Spleen (tissue), 7 donors: ENCODE data around the gene CERS1.

ENCODE experiments used
- POLR2A ChIP-seq, 3 donors: fragments of 450-650 bp; IDR thresholded peaks; one replicate each; pipeline ENCODE4 v1.5.1; 2017; ENCODE audit warnings: antibody characterized with exemption in 3 of 3, mild to moderate bottlenecking in 1 of 3
- POLR2AphosphoS5 ChIP-seq, 3 donors: sonication (generic); formaldehyde crosslinking; IDR thresholded peaks; one replicate each; pipeline ENCODE4 v1.5.1; 2017; ENCODE audit warnings: antibody characterized with exemption in 3 of 3
- TF ChIP-seq, protein P1 (sequence below), 11 experiments: fragments of 200-600 bp in 7 of 11; fragments of 450-650 bp in 4 of 11; sonication (generic) in 4 of 11; IDR thresholded peaks in 8 of 11; conservative IDR thresholded peaks in 3 of 11; 1 replicate in 7 of 11; 2 replicates in 4 of 11; pipeline versions ENCODE4 v1.4.0 to v1.8.0; 2016 to 2021; ENCODE audit warnings: antibody characterized with exemption in 11 of 11, inconsistent platforms in 4 of 11, mild to moderate bottlenecking in 1 of 11
- donor health status: DM: no; HTN: no; CAD: no; lungs with moderate emphysema.
- donor health status: DM: no; HTN: no; CAD: no.
- donor health status: DM: no; HTN: no; CAD: no.

- TF ChIP-seq, protein P1, sequence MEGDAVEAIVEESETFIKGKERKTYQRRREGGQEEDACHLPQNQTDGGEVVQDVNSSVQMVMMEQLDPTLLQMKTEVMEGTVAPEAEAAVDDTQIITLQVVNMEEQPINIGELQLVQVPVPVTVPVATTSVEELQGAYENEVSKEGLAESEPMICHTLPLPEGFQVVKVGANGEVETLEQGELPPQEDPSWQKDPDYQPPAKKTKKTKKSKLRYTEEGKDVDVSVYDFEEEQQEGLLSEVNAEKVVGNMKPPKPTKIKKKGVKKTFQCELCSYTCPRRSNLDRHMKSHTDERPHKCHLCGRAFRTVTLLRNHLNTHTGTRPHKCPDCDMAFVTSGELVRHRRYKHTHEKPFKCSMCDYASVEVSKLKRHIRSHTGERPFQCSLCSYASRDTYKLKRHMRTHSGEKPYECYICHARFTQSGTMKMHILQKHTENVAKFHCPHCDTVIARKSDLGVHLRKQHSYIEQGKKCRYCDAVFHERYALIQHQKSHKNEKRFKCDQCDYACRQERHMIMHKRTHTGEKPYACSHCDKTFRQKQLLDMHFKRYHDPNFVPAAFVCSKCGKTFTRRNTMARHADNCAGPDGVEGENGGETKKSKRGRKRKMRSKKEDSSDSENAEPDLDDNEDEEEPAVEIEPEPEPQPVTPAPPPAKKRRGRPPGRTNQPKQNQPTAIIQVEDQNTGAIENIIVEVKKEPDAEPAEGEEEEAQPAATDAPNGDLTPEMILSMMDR (IDR thresholded peaks at IDR 0.05 in 8 of 11, conservative IDR thresholded peaks at IDR 0.05 in 3 of 11), result no peak
- no peak for TF ChIP-seq POLR2AphosphoS5 (IDR thresholded peaks at IDR 0.05)
- TF ChIP-seq POLR2A (IDR thresholded peaks at IDR 0.05), result no peak
Observed at GRCh38 chr19:18894254-18895037, 1.5 kb downstream of the CERS1 start.
